C4-2B (cell line): ENCODE data around the gene RPL27.

Source experiments
- H3K27ac ChIP-seq: fragments of 450-650 bp; 2 replicates; pipeline ENCODE4 v1.5.1; 2017
- ZFX ChIP-seq: fragments of 450-650 bp; IDR thresholded peaks from 2 replicates; pipeline ENCODE4 v1.6.1; 2017
- TF ChIP-seq, protein P1 (sequence below): fragments of 450-650 bp; conservative IDR thresholded peaks from 2 replicates; pipeline ENCODE4 v1.5.1; 2017; ENCODE audit warnings: mild to moderate bottlenecking

RPL27 gene

DNA sequence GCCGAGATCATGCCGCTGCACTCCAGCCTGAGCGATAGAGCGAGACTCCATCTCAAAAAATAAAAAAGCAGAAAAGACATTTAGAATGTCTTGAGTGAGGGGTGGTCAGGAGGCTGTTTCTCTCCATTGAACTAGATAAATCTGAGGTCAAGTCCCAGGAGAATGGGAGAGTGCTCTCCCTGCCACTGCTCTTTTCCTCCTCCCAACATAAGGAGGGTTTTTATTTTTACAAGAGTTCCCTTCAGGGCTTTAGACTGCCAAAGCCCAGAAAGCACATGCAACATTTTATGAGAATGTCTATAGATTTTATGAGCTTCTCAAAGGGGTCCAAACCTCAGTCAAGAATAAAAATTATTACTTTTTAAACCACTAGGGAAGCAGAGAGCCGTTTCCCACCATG is 28.4 kb downstream of the RPL27 start:
- no peak for TF ChIP-seq ZFX
- TF ChIP-seq, protein P1, sequence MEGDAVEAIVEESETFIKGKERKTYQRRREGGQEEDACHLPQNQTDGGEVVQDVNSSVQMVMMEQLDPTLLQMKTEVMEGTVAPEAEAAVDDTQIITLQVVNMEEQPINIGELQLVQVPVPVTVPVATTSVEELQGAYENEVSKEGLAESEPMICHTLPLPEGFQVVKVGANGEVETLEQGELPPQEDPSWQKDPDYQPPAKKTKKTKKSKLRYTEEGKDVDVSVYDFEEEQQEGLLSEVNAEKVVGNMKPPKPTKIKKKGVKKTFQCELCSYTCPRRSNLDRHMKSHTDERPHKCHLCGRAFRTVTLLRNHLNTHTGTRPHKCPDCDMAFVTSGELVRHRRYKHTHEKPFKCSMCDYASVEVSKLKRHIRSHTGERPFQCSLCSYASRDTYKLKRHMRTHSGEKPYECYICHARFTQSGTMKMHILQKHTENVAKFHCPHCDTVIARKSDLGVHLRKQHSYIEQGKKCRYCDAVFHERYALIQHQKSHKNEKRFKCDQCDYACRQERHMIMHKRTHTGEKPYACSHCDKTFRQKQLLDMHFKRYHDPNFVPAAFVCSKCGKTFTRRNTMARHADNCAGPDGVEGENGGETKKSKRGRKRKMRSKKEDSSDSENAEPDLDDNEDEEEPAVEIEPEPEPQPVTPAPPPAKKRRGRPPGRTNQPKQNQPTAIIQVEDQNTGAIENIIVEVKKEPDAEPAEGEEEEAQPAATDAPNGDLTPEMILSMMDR, result no peak
- H3K27ac ChIP-seq, result no peak overlapping the region

DNA sequence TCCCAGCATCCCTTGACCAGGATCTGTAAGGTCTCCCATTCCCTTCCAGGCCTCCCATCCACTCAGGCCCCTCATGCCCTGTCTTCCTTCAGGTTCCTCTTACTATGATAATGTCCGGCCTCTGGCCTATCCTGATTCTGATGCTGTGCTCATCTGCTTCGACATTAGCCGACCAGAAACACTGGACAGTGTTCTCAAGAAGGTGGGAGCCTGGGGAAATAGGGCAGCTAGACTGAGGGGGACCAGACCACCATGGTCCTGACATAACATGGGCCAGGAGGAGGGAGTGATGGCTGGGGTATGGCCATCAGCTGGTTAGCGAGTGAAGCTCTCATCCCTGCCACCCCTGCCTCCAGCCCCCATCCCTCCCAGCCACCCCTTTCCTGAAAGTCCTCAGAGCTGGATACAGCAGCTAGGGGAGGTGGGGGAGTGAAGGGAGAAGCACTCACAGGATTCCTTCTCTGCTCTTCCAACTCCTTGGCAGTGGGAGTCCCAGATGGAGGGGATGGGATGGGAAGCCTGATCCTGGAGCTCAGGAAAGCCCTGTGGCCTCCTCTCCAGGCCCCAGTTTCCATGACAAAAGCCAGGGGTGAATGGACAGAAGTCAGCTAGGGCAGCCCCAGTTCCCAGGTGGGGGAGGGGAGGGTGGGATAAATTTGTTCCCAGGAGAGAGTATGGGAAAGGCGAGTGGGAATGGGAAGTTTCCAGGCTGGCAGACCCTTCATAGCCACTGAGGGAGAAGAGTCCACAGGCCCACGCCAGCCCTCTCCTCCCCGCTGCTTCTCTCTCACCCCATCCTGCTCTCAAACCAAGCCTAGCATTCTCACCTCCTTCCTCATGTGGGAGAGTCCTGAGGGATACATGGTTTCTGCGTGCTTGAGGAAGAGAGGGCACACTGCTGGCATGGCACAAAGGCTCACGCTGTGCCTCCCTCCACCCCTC is 29.1 kb downstream of the RPL27 start:
- no peak for TF ChIP-seq ZFX
- TF ChIP-seq, protein P1, result no peak
- H3K27ac ChIP-seq, result no peak overlapping the region

DNA sequence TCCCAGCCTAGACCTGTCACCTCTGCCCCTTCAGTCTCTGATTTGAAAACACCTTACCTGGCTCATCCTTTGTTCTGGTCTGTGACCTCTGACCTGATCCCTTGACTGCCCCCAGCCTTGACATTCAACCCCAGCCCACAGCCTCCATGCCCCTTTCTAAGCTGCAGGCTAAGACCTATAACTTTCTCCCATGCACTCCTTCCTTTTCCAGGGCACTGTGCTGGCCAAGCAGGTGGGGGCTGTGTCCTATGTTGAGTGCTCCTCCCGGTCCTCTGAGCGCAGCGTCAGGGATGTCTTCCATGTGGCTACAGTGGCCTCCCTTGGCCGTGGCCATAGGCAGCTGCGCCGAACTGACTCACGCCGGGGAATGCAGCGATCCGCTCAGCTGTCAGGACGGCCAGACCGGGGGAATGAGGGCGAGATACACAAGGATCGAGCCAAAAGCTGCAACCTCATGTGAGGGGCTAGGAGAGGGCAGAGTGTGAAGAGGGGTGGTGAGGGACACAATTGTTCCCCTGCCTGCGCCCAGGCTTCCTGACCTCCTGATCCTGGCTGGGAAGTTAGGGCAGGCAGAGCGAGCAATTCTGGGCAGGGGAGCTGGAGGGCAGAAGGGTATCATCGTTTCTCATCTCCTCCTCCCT is 30.1 kb downstream of the RPL27 start:
- H3K27ac ChIP-seq, result no peak overlapping the region
- TF ChIP-seq ZFX, result no peak
- TF ChIP-seq, protein P1, result no peak

DNA sequence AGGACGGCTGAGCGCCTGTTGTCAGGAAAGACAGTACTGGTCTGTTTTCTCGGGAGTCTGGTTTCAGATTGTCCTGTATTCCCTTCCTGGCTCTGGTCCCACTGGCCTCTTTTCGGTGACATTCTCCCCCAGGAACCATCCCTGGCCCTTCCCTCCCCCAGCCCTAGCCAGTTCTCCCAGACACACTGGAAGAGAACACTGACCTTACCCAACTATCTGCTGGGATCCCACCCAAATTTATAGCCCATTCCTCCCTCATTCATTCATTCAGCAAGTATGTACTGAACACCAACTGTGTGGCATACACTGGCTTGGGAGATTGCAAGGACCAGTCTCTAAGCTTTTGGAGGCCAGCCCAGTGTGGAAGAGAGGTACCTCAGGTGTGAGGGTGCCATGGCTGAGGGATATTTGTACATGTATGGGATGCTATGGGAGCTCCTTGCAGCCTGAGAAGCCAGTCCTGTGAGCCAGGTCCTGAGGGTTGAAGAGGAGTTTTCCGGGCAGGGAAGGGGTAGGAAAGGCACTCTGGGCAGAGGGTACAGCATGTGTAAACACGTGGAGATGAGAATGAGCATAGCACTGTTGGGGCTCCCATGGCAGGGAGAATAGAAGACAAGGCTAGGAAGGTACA is 32.0 kb downstream of the RPL27 start:
- TF ChIP-seq, protein P1, result no peak
- TF ChIP-seq ZFX, result no peak

DNA sequence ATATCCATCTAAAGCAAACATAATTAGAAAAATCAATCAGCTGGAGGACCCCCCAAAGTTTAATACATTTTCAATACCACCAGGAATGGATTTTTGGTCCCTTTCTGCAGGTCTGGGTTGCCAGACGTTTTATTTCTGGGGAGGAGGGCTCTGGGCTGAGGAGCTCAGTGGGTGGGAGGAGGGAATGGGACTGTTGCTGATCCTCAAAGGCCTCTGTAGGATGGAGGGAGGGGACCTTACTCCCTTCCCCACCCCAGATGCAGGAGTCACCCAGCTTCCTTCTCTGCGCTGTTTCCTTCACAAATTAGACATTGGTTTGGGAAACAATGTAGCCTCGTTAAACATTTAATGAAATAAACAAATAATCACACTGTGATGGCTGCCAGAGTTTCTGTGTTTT is 33.4 kb downstream of the RPL27 start:
- no peak for TF ChIP-seq ZFX
- TF ChIP-seq, protein P1, result no peak
- H3K27ac ChIP-seq, result no peak overlapping the region

More for the DNA sequence above, 32.0 kb downstream of the RPL27 start:
- H3K27ac ChIP-seq, result no peak overlapping the region

DNA sequence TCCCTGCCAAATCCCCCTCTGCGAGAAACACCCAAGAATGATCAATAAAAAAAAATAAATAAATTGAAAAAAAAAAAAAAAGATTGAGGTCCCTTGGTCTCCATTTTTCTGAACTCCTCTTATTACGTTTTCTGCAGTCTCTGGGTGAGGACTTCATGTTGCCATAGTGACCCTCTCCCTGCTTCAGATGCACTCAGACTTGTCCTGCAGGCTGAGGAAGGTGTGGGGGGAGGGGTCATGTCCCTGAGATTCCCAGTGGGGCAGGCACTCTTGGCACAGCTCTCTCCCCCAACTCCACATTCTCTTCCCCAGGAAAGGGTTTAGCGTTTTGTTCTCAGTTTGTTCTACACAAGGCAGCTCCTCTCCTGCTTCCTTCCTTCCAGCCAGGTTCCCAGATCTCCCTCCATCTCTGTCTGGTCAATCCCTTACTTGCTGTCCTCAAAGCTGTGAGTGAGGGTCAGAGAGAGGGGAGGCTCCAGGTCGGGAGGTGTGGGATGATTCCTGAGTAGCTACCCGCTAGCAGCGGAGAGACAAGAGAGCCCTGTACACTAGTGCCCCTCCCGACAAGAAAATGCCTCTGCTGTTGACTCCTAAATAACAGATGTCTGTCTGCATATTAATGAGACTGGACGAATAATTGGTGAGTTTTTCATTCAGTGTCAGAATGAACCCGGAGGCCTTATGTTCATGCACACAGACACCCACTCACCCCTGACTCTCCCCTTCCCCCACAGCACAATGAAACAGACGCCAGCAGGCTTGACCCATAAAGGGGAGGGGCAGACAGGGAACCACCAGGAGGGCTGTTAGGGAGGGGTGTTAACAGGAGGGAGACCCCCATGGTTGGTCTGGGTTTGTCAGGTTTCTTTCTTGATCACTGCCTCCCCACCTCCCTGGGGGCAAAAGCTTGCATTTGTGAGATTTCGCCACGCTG is 36.0 kb downstream of the RPL27 start:
- H3K27ac ChIP-seq, result no peak overlapping the region
- no peak for TF ChIP-seq ZFX
- TF ChIP-seq, protein P1, result no peak
